ENCODE results near the gene VCL.

DNA sequence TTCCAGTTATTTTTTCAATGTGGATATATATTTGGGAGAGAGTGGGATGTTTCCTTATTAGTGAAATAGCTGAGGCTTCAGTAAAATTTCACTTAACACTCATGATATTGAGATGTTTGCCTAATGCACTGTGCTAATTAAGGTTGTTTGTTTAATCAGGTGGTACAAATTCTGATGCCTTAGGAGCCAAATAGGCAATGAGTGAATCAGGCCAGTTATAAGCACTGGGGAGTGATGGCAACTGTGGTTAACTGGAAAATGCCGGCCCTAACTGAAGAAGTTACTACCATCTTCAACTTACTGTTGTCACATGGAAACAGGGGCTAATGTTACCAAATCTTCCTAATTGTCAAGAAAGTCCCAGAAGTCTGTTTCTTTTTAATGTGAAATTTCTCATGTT lies 32.0 kb downstream of the VCL start:
- no peak for TF ChIP-seq CBX8 (IDR thresholded peaks at IDR 0.05; ENCODE audit: borderline replicate concordance, low read depth, low read length)
- no peak for TF ChIP-seq EZH2 (IDR thresholded peaks at IDR 0.05; ENCODE audit: low read depth, low read length, severe bottlenecking)
- TF ChIP-seq, protein P1, sequence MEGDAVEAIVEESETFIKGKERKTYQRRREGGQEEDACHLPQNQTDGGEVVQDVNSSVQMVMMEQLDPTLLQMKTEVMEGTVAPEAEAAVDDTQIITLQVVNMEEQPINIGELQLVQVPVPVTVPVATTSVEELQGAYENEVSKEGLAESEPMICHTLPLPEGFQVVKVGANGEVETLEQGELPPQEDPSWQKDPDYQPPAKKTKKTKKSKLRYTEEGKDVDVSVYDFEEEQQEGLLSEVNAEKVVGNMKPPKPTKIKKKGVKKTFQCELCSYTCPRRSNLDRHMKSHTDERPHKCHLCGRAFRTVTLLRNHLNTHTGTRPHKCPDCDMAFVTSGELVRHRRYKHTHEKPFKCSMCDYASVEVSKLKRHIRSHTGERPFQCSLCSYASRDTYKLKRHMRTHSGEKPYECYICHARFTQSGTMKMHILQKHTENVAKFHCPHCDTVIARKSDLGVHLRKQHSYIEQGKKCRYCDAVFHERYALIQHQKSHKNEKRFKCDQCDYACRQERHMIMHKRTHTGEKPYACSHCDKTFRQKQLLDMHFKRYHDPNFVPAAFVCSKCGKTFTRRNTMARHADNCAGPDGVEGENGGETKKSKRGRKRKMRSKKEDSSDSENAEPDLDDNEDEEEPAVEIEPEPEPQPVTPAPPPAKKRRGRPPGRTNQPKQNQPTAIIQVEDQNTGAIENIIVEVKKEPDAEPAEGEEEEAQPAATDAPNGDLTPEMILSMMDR (IDR thresholded peaks at IDR 0.05; ENCODE audit: control extremely low read depth in 1 of 3, insufficient read depth in 1 of 3, low read depth in 1 of 3, low read length in 3 of 3): no peak
- TF ChIP-seq MAFK (IDR thresholded peaks at IDR 0.05; ENCODE audit: low read depth, low read length): no peak
- TF ChIP-seq, protein P2, sequence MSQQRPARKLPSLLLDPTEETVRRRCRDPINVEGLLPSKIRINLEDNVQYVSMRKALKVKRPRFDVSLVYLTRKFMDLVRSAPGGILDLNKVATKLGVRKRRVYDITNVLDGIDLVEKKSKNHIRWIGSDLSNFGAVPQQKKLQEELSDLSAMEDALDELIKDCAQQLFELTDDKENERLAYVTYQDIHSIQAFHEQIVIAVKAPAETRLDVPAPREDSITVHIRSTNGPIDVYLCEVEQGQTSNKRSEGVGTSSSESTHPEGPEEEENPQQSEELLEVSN (IDR thresholded peaks at IDR 0.05): no peak
- TF ChIP-seq POLR2A (IDR thresholded peaks at IDR 0.05; ENCODE audit: control extremely low read depth in 1 of 2, low read depth in 2 of 2, low read length in 2 of 2): no peak

Measured in H1 (cell line).